Parathyroid adenoma (tissue), 2 donors: ENCODE results near the gene VBP1.
A peak's percentile ranks its signal among the peaks of the same experiment; 100 is the strongest.

Experiments
- H2AFZ ChIP-seq: fragments of 300-600 bp; sonication (generic); one replicate; pipeline ENCODE4 v1.7.0; 2017; ENCODE audit warnings: antibody characterized with exemption, mild to moderate bottlenecking
- H3K27ac ChIP-seq: fragments of 300-600 bp; sonication (generic); one replicate; pipeline ENCODE4 v1.7.0; 2017
- H3K27me3 ChIP-seq: fragments of 300-600 bp; sonication (generic); one replicate; pipeline ENCODE4 v1.7.0; 2017; ENCODE audit warnings: low read length; ENCODE audit not compliant: control insufficient read depth, insufficient read depth
- H3K36me3 ChIP-seq: fragments of 300-600 bp; sonication (generic); one replicate; pipeline ENCODE4 v1.7.0; 2017; ENCODE audit warnings: low read length; ENCODE audit not compliant: control insufficient read depth, insufficient read depth
- H3K4me1 ChIP-seq: fragments of 300-600 bp; sonication (generic); one replicate; pipeline ENCODE4 v1.7.0; 2017; ENCODE audit warnings: control low read depth
- H3K4me2 ChIP-seq: fragments of 300-600 bp; sonication (generic); one replicate; pipeline ENCODE4 v1.7.0; 2017; ENCODE audit warnings: low read length
- H3K4me3 ChIP-seq: fragments of 300-600 bp; sonication (generic); one replicate; pipeline ENCODE4 v1.7.0; 2017; ENCODE audit warnings: low read depth, low read length
- H3K79me2 ChIP-seq: fragments of 300-600 bp; sonication (generic); one replicate; pipeline ENCODE4 v1.7.0; 2017; ENCODE audit warnings: control low read depth
- H3K9ac ChIP-seq: fragments of 300-600 bp; sonication (generic); one replicate; pipeline ENCODE4 v1.7.0; 2017; ENCODE audit warnings: mild to moderate bottlenecking
- H3K9me3 ChIP-seq: fragments of 300-600 bp; sonication (generic); one replicate; pipeline ENCODE4 v1.7.0; 2017; ENCODE audit warnings: low read length; ENCODE audit not compliant: control insufficient read depth
- TF ChIP-seq, protein P1 (sequence below): fragments of 300-600 bp; sonication (generic); IDR thresholded peaks from one replicate; pipeline ENCODE4 v1.7.0; 2017; ENCODE audit warnings: antibody characterized with exemption, mild to moderate bottlenecking
- donor health status: primary hyperparathyroidism.

VBP1 gene, protein sequence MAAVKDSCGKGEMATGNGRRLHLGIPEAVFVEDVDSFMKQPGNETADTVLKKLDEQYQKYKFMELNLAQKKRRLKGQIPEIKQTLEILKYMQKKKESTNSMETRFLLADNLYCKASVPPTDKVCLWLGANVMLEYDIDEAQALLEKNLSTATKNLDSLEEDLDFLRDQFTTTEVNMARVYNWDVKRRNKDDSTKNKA

DNA sequence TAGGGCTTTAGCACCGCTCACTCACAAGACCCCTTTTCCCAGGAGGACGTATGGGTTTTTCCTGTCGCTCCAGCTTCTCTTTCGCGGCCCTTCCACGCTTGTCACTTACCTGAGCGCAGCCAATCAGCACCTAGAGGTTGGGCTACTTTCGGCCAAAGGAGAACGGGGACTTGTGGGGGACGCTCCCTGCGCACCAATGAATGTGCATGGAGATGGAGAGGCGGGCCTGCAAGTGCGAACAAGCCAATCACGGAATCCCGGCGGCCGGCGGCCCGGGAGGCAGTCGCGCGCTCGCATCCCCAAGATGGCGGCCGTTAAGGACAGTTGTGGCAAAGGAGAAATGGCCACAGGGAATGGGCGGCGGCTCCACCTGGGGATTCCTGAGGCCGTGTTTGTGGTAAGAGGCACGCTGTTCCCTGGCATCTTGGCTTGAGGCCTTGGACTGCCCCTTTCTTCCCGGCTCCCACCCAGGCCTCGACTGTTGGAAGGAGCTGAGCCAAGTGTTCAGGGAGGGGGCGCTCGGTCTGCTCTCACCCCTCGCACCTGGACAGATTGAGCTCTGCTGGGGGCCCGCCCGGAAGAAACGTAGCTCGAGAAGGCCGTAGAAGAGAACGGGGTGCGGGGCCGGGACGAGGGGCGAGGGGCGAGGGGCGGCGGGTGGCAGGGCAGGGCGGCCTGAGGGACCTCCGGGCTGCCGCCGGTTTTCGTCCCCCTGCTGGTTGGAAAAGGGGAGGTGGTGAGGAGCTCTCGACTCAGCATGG is at the start of gene VBP1:
VBP1 (plus strand) TSS at position 282 of the 761 bp plus-strand sequence; CDS start at position 305, 23 bp downstream.
- Histone ChIP-seq H3K36me3 (no peaks in the 10 kb centered on the region), H3K27me3 (no peaks in the 10 kb centered on the region), H3K9me3 (no peaks in the 10 kb centered on the region), H2AFZ (peak within 1 kb of the TSS; percentile 97), H3K79me2 (peaks cover 8% of the 10 kb centered on the region), H3K4me2 (peak within 1 kb of the TSS; percentile 71), H3K4me1 (peaks cover 9% of the 10 kb centered on the region), H3K4me3 (peak within 1 kb of the TSS; percentile 79), H3K27ac (peak within 1 kb of the TSS; percentile 90), H3K9ac (peak within 1 kb of the TSS; percentile 61)
- TF ChIP-seq, protein P1, sequence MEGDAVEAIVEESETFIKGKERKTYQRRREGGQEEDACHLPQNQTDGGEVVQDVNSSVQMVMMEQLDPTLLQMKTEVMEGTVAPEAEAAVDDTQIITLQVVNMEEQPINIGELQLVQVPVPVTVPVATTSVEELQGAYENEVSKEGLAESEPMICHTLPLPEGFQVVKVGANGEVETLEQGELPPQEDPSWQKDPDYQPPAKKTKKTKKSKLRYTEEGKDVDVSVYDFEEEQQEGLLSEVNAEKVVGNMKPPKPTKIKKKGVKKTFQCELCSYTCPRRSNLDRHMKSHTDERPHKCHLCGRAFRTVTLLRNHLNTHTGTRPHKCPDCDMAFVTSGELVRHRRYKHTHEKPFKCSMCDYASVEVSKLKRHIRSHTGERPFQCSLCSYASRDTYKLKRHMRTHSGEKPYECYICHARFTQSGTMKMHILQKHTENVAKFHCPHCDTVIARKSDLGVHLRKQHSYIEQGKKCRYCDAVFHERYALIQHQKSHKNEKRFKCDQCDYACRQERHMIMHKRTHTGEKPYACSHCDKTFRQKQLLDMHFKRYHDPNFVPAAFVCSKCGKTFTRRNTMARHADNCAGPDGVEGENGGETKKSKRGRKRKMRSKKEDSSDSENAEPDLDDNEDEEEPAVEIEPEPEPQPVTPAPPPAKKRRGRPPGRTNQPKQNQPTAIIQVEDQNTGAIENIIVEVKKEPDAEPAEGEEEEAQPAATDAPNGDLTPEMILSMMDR: peak; percentile 14

DNA sequence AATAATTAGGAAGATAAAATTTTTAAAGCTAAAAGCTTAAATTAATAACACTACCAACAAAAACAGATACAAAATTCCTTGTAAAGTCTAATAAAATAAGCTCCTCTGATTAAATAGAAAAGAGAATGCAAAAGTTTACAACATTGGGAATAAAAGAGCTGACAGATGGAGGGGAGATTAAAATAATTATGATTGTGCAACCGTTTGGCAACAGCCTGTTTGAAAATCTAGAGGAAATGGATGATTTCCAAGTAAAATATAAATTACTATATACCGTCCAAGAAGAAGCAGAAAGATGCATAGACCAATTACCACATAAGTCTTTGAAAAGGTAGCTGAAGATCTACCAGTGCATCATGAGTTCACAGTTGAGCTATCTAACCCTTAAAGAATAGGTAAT is 46.4 kb upstream of the VBP1 start:
- Histone ChIP-seq H3K4me2 (no peak overlapping the region), H3K27me3 (no peaks in the 10 kb centered on the region), H3K4me3 (no peak overlapping the region), H3K9ac (no peak overlapping the region), H3K36me3 (no peaks in the 10 kb centered on the region), H3K79me2 (no peaks in the 10 kb centered on the region), H3K4me1 (no peaks in the 10 kb centered on the region), H3K27ac (no peak overlapping the region), H3K9me3 (no peaks in the 10 kb centered on the region), H2AFZ (no peak overlapping the region)
- TF ChIP-seq, protein P1: no peak

DNA sequence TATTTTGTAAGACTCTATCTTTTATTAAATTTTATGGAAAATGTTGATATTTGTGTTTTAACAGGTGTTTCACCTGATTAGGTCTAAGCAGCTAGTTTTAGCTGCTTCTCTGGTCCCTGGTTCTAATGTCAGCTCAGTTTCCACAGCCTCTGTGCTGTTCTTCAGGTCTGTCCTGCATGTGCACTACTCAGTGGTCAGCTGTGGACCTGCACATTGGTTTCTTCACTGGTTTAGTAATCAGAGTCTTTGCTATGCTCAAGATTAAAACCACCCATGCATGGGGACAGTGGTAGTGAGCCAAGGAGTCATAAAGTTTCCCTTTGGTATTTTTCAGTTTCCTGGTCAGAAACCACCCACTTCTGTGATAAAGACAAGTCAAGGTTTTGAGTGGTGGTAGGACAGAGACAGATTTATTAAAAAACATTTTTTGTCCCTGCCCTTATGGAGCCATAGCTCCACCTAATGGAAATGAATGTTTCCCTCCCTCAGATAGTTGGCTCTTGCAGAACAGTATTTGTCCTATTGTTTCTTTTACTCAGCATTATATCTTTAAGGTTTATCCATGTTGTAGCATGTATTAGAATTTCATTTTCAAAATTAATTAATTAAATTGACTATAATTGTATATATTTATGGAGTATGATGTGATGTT is 36.8 kb upstream of the VBP1 start:
- Histone ChIP-seq H3K9me3 (no peaks in the 10 kb centered on the region), H3K4me3 (no peak overlapping the region), H3K9ac (no peak overlapping the region), H3K79me2 (no peaks in the 10 kb centered on the region), H3K27ac (no peak overlapping the region), H3K4me1 (no peaks in the 10 kb centered on the region), H3K27me3 (no peaks in the 10 kb centered on the region), H3K4me2 (no peak overlapping the region), H3K36me3 (no peaks in the 10 kb centered on the region), H2AFZ (no peak overlapping the region)
- TF ChIP-seq, protein P1: no peak

DNA sequence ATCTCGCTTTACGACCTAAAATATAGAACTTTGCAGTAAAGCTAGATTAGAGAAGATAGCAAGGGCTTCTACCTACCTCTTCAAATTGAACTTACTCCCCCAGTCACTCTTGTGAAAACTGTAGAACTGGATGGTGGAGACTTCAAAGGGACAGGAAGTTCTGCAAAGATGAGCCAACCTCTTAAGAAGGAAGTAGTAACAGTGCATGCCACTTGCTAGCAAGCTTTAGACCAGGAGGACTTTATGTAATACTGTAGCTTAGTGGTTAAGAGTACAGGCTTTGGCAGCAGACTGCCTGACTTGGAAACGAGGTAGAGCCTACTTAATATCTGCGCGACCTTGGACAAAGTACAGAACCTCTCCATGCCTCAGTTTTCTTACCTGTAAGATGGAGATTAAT is 27.5 kb upstream of the VBP1 start:
- TF ChIP-seq, protein P1: no peak
- H3K4me2 ChIP-seq: no peak overlapping the region
- H3K79me2 ChIP-seq: no peaks in the 10 kb centered on the region
- H3K36me3 ChIP-seq: no peaks in the 10 kb centered on the region
- no peak overlapping the region for H3K9ac ChIP-seq
- no peaks in the 10 kb centered on the region for H3K27me3 ChIP-seq
- no peak overlapping the region for H3K27ac ChIP-seq
- H3K4me1 ChIP-seq: no peaks in the 10 kb centered on the region
- no peaks in the 10 kb centered on the region for H3K9me3 ChIP-seq
- H3K4me3 ChIP-seq: no peak overlapping the region
- no peak overlapping the region for H2AFZ ChIP-seq
